Lower leg skin (tissue), 3 donors: ENCODE measurements around the gene SHROOM2.

ENCODE experiments used
- POLR2A ChIP-seq, 2 donors: fragments of 450-650 bp; IDR thresholded peaks; one replicate each; pipeline ENCODE4 v1.6.1; 2016 to 2017; ENCODE audit warnings: antibody characterized with exemption in 2 of 2, mild to moderate bottlenecking in 1 of 2, moderate library complexity in 1 of 2
- TF ChIP-seq, protein P1 (sequence below), 3 donors: fragments of 450-650 bp; IDR thresholded peaks; one replicate each; pipeline ENCODE4 v1.5.1; 2016; ENCODE audit warnings: antibody characterized with exemption in 3 of 3, mild to moderate bottlenecking in 3 of 3, moderate library complexity in 2 of 3

DNA sequence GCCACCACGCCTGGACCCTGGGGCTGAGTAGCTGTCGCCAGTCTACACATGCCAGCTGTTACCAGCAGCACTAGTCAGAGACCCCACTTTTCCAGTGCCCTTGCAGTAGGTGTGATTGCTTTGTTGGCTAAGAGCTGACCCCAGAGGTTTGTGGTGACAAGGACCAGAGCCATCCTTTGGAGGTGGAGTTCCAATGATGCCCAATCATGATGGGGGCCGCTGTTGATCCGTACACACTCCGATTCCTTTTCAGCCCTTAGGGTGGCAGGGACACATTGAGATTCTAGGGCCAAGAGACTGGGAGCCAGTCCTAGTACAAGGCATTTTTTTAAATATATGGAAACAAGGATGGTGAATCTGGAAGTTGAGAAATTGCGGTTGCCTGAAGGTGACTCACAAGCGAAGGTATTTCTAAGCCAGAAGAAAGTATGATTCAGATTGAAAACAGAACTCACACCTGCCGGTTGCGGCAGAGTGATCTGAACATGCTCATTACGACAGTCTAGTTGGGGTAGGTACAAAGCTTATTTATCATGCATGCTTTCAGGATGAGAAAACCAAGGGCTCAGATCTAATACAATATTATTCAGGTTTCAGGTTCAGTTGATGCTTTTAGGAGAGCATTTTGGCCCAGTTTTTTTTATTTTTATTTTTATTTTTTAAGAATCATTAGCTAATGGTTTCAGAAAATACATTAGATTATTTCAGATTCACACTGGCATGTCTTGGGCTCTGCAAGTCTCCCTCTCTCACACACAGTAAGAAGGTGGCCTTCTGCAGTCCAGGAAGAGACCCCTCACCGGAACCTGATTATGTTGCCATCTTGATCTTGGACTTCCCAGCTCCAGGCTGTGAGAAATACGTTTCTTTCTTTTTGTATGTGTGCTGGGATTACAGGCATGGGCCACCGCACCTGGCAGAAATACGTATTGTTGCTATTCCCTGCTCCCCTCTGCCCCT lies 43.4 kb downstream of the SHROOM2 start:
- TF ChIP-seq, protein P1, sequence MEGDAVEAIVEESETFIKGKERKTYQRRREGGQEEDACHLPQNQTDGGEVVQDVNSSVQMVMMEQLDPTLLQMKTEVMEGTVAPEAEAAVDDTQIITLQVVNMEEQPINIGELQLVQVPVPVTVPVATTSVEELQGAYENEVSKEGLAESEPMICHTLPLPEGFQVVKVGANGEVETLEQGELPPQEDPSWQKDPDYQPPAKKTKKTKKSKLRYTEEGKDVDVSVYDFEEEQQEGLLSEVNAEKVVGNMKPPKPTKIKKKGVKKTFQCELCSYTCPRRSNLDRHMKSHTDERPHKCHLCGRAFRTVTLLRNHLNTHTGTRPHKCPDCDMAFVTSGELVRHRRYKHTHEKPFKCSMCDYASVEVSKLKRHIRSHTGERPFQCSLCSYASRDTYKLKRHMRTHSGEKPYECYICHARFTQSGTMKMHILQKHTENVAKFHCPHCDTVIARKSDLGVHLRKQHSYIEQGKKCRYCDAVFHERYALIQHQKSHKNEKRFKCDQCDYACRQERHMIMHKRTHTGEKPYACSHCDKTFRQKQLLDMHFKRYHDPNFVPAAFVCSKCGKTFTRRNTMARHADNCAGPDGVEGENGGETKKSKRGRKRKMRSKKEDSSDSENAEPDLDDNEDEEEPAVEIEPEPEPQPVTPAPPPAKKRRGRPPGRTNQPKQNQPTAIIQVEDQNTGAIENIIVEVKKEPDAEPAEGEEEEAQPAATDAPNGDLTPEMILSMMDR (IDR thresholded peaks at IDR 0.05) = no peak
- TF ChIP-seq POLR2A (IDR thresholded peaks at IDR 0.05) = no peak
